Activated T-helper 17 cell treated with anti-CD3 and anti-CD28 coated beads, Interleukin-2, amount 50 U/mL, for 72 hours (primary cell): ENCODE results near the gene STOML1. TPM values are rescaled to one million over a fixed set of nuclear protein-coding genes. Genes with fewer than 3 reads are reported as not detected.

ENCODE experiments used
- ATAC-seq: fragments of 150-1000 bp; cut with Tn5 transposase; replicated peaks from 2 replicates; pipeline ENCODE4 v1.10.0; 2021; ENCODE audit warnings: mild to moderate bottlenecking, moderate library complexity
- H3K27ac Mint-ChIP-seq: one replicate; pipeline ENCODE4 v1.8.0; 2022; ENCODE audit warnings: mixed read lengths
- H3K27me3 Mint-ChIP-seq: one replicate; pipeline ENCODE4 v1.8.0; 2022; ENCODE audit warnings: mixed read lengths
- H3K36me3 Mint-ChIP-seq: one replicate; pipeline ENCODE4 v1.8.0; 2022; ENCODE audit warnings: low read depth, mild to moderate bottlenecking, mixed read lengths
- H3K4me1 Mint-ChIP-seq: one replicate; pipeline ENCODE4 v1.8.0; 2022; ENCODE audit warnings: mixed read lengths
- H3K4me3 Mint-ChIP-seq: one replicate; pipeline ENCODE4 v1.8.0; 2022; ENCODE audit warnings: mild to moderate bottlenecking, mixed read lengths
- H3K9me3 Mint-ChIP-seq: one replicate; pipeline ENCODE4 v1.8.0; 2022; ENCODE audit warnings: mixed read lengths
- total RNA-seq, 2 donors: library from RNA; stranded (reverse); gene quantifications; one replicate each; pipeline ENCODE4 v1.2.3, GENCODE V29; 2022

STOML1 gene
- total RNA-seq, 2 donors from 2014 or later, result 4.8 to 7.3 TPM

GRCh38 chr15:73934281-73934680, 57.8 kb downstream of the STOML1 start:
- ATAC-seq, result no peak
- Mint-ChIP-seq H3K4me3 (no peak overlapping the region), H3K9me3 (no peaks in the 10 kb centered on the region), H3K27me3 (no peaks in the 10 kb centered on the region), H3K27ac (peak overlapping the region; percentile 46), H3K4me1 (peaks cover 20% of the 10 kb centered on the region), H3K36me3 (no peaks in the 10 kb centered on the region)

DNA sequence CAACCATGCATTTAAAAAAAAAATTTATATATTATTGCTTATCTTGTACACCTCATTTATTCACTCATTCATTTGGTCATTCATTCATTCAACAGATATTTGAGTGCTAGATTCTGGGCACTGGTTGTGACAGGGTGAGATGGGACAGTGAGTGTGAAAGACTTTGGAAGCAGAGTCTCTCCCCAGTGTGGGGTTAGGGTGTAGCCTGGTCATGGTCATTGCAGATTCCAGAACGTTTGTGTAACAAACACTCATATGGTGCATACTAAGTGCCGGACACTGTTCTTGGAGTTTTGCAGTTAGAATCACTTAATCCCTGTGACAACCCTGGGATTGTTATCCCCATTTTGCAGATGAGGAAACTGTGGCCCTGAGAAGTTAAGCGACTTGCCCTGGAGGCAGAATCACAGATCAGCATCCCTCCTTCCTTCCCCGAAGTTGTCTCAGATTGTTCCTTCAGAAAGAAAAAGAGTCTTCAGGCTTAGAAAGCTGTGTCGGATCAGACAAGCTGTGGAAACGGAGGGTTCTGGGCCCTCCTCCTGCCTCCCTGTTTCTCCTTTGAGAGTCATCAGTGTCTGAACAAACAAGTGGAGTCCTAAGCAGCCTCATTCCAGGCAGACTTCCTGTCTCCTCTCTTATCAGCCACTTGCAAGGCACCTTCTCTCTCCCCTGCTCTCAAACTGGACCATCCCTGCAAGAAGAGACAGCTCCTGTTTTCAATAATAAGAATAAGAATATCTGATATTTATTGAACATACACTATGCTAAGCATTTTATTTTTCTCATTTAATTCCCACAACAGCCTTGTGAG, 59.5 kb downstream of the STOML1 start:
- Mint-ChIP-seq H3K36me3 (no peaks in the 10 kb centered on the region), H3K27me3 (no peaks in the 10 kb centered on the region), H3K4me1 (peaks cover 20% of the 10 kb centered on the region), H3K9me3 (no peaks in the 10 kb centered on the region), H3K27ac (no peak overlapping the region), H3K4me3 (no peak overlapping the region)
- no peak for ATAC-seq

- no peaks in the 10 kb centered on the region for H3K27me3 Mint-ChIP-seq
- H3K36me3 Mint-ChIP-seq, result no peaks in the 10 kb centered on the region
- peak overlapping the region; percentile 64 for H3K27ac Mint-ChIP-seq
- H3K4me3 Mint-ChIP-seq, result no peak overlapping the region
- ATAC-seq, result no peak
- H3K9me3 Mint-ChIP-seq, result no peaks in the 10 kb centered on the region
- H3K4me1 Mint-ChIP-seq, result peaks cover 20% of the 10 kb centered on the region
Measured at GRCh38 chr15:73931441-73931840, 60.7 kb downstream of the STOML1 start.

- peak overlapping the region; percentile 64 for H3K27ac Mint-ChIP-seq
- no peaks in the 10 kb centered on the region for H3K36me3 Mint-ChIP-seq
- no peak for ATAC-seq
- H3K4me3 Mint-ChIP-seq, result no peak overlapping the region
- H3K9me3 Mint-ChIP-seq, result no peaks in the 10 kb centered on the region
- H3K27me3 Mint-ChIP-seq, result no peaks in the 10 kb centered on the region
- peaks cover 21% of the 10 kb centered on the region for H3K4me1 Mint-ChIP-seq
Measured at GRCh38 chr15:73930790-73931281, 61.3 kb downstream of the STOML1 start.

GRCh38 chr15:73930371-73930770, 61.7 kb downstream of the STOML1 start:
- Mint-ChIP-seq H3K27me3 (no peaks in the 10 kb centered on the region), H3K9me3 (no peaks in the 10 kb centered on the region), H3K4me1 (peaks cover 25% of the 10 kb centered on the region), H3K4me3 (no peak overlapping the region), H3K36me3 (no peaks in the 10 kb centered on the region), H3K27ac (no peak overlapping the region)
- no peak for ATAC-seq

GRCh38 chr15:73928971-73929627, 63.0 kb downstream of the STOML1 start:
- no peak overlapping the region for H3K27ac Mint-ChIP-seq
- peaks cover 23% of the 10 kb centered on the region for H3K4me1 Mint-ChIP-seq
- H3K9me3 Mint-ChIP-seq, result no peaks in the 10 kb centered on the region
- no peaks in the 10 kb centered on the region for H3K36me3 Mint-ChIP-seq
- no peak for ATAC-seq
- no peaks in the 10 kb centered on the region for H3K27me3 Mint-ChIP-seq
- H3K4me3 Mint-ChIP-seq, result peak overlapping the region; percentile 64

Other genes starting within 250 kb of the STOML1 start
- gene INSYN1, start 238.9 kb downstream of the STOML1 start, total RNA-seq, result not detected
- not detected for gene TBC1D21, start 118.7 kb downstream of the STOML1 start, total RNA-seq
- gene LOXL1, start 65.8 kb downstream of the STOML1 start, total RNA-seq, result 1 to 10 TPM; 3.4 TPM
- 10 to 100 TPM; 67.4 to 74.1 TPM for gene PML, start 2.4 kb upstream of the STOML1 start, total RNA-seq
- under 1 TPM in 1 of 2 donors, not detected in 1; 0.11 TPM for gene GOLGA6A, start 90.3 kb upstream of the STOML1 start, total RNA-seq
- gene ISLR2, start 138.3 kb upstream of the STOML1 start, total RNA-seq, result not detected
- gene ISLR, start 181.4 kb upstream of the STOML1 start, total RNA-seq, result not detected
- not detected for gene STRA6, start 210.5 kb upstream of the STOML1 start, total RNA-seq
- gene CCDC33, start 244.0 kb upstream of the STOML1 start, total RNA-seq, result not detected